Gastrocnemius medialis (tissue), 4 donors: ENCODE measurements around the gene NUDT4B.
"Not testable (repeated sequence)": the region's sequence is repeated elsewhere in the genome, so short reads cannot be mapped to it uniquely, and the experiment has no call there.

ENCODE experiments used
- POLR2A ChIP-seq, 2 donors: fragments of 450-650 bp; IDR thresholded peaks; one replicate each; pipeline ENCODE4 v1.6.1; 2017; ENCODE audit warnings: antibody characterized with exemption in 2 of 2, mild to moderate bottlenecking in 2 of 2, moderate library complexity in 2 of 2
- TF ChIP-seq, protein P1 (sequence below), 5 experiments: fragments of 450-650 bp in 3 of 5; fragments of 200-600 bp in 2 of 5; sonication (generic) in 2 of 5; IDR thresholded peaks in 4 of 5; conservative IDR thresholded peaks in 1 of 5; 1 replicate in 4 of 5; 2 replicates in 1 of 5; pipeline ENCODE4 v1.5.1; 2016 to 2019; ENCODE audit warnings: antibody characterized with exemption in 5 of 5, mild to moderate bottlenecking in 3 of 5, moderate library complexity in 3 of 5

DNA sequence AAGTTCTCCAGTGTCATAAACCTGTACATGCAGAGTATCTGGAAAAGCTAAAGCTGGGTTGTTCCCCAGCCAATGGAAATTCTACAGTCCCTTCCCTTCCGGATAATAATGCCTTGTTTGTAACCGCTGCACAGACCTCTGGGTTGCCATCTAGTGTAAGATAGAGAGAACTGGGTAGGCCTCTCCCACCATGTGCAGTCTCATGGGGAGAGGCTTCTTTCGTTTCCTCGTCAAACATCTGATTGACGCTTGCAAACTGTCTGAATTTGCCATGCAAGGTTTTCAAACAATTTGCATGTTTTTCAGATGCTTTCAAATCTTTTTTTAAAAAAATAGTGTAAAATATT, 734 bp downstream of the NUDT4B start:
- not testable (repeated sequence) for TF ChIP-seq POLR2A (IDR thresholded peaks at IDR 0.05)
- TF ChIP-seq, protein P1, sequence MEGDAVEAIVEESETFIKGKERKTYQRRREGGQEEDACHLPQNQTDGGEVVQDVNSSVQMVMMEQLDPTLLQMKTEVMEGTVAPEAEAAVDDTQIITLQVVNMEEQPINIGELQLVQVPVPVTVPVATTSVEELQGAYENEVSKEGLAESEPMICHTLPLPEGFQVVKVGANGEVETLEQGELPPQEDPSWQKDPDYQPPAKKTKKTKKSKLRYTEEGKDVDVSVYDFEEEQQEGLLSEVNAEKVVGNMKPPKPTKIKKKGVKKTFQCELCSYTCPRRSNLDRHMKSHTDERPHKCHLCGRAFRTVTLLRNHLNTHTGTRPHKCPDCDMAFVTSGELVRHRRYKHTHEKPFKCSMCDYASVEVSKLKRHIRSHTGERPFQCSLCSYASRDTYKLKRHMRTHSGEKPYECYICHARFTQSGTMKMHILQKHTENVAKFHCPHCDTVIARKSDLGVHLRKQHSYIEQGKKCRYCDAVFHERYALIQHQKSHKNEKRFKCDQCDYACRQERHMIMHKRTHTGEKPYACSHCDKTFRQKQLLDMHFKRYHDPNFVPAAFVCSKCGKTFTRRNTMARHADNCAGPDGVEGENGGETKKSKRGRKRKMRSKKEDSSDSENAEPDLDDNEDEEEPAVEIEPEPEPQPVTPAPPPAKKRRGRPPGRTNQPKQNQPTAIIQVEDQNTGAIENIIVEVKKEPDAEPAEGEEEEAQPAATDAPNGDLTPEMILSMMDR (IDR thresholded peaks at IDR 0.05 in 4 of 5, conservative IDR thresholded peaks at IDR 0.05 in 1 of 5), result not testable (repeated sequence)
